ENCODE results near the gene RIN3.

DNA sequence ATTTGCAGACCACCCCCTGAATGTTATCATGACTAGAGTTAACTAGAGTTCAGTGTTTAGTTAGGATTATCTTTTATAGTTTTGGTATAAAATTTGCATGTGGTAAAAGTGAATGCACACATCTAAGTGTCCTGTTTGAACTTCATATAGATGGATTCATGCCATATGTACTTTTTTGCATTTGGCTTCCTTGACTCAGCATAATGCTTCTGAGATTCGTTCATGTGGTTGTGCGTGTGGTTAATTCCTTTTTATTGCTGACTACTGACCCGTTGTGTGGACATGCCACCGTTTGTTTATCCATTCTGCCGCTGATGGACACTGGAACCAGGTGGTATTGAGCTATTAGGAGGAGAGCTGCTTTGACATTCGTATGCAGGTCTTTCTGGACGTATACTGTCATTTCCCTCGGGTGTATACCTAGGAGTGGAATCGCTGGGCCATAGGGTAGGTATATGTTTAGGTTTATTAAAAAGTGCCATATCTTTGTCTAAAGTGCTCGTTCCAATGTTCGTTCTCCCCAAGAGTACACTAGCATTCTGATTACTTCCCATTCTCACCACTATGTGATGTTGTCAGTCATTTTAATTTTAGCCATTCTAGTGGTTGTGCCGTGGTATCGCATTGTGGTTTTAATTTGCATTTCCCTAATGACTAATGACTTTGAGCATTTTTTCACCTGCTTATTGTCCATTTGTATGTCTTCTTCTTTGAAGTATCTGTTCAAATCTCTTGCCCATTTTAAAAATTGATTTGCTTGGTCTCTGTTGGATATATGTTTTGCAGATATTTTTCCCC lies 37.7 kb downstream of the RIN3 start:
- TF ChIP-seq, protein P1, sequence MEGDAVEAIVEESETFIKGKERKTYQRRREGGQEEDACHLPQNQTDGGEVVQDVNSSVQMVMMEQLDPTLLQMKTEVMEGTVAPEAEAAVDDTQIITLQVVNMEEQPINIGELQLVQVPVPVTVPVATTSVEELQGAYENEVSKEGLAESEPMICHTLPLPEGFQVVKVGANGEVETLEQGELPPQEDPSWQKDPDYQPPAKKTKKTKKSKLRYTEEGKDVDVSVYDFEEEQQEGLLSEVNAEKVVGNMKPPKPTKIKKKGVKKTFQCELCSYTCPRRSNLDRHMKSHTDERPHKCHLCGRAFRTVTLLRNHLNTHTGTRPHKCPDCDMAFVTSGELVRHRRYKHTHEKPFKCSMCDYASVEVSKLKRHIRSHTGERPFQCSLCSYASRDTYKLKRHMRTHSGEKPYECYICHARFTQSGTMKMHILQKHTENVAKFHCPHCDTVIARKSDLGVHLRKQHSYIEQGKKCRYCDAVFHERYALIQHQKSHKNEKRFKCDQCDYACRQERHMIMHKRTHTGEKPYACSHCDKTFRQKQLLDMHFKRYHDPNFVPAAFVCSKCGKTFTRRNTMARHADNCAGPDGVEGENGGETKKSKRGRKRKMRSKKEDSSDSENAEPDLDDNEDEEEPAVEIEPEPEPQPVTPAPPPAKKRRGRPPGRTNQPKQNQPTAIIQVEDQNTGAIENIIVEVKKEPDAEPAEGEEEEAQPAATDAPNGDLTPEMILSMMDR (conservative IDR thresholded peaks at IDR 0.05) = no peak
- TF ChIP-seq EZH2 (IDR thresholded peaks at IDR 0.05; ENCODE audit: low read depth) = no peak
